ENCODE data around the gene SEMA6D.

Gene SEMA6D, protein sequence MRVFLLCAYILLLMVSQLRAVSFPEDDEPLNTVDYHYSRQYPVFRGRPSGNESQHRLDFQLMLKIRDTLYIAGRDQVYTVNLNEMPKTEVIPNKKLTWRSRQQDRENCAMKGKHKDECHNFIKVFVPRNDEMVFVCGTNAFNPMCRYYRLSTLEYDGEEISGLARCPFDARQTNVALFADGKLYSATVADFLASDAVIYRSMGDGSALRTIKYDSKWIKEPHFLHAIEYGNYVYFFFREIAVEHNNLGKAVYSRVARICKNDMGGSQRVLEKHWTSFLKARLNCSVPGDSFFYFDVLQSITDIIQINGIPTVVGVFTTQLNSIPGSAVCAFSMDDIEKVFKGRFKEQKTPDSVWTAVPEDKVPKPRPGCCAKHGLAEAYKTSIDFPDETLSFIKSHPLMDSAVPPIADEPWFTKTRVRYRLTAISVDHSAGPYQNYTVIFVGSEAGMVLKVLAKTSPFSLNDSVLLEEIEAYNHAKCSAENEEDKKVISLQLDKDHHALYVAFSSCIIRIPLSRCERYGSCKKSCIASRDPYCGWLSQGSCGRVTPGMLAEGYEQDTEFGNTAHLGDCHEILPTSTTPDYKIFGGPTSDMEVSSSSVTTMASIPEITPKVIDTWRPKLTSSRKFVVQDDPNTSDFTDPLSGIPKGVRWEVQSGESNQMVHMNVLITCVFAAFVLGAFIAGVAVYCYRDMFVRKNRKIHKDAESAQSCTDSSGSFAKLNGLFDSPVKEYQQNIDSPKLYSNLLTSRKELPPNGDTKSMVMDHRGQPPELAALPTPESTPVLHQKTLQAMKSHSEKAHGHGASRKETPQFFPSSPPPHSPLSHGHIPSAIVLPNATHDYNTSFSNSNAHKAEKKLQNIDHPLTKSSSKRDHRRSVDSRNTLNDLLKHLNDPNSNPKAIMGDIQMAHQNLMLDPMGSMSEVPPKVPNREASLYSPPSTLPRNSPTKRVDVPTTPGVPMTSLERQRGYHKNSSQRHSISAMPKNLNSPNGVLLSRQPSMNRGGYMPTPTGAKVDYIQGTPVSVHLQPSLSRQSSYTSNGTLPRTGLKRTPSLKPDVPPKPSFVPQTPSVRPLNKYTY

DNA sequence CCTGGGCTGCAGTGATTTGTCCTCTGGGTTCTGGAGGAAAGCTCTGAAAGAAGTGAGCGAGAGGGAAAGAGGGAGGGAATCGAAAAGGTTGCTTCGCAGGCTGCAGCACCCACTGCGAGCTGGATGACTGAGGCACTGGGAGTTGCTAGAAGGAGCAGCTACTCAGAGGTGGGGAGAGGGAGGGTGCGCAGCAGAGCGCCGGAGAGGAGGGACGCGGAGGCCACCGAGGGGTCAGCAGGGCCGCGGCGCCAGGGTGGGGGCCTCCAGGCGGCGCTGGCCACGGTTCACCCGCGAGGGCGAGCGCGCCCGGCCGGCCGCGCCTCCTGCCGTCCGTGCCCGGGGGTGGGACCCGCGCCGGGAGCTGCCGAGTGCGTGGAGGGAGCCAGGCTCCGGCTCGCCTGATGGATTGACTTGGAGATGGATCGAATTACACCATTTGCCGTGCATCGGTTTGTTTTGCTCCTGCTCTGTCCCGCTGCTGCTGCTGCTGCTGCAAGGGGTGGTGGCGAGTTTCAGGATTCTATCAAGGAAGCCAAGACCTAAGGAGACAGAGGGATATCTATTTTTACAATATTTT is at the start of gene SEMA6D:
Gene SEMA6D (plus strand): TSS at position 470 of the 577 bp plus-strand sequence. CDS start 42,294 bp downstream, outside the sequence.
- Mint-ChIP-seq H3K9me3 (peaks cover 8% of the 10 kb centered on the region), H3K27ac (ENCODE audit: low read depth) (no peak within 1 kb of the TSS), H3K27me3 (peaks cover 62% of the 10 kb centered on the region), H3K4me3 (no peak within 1 kb of the TSS), H3K36me3 (ENCODE audit: insufficient read depth) (no peaks in the 10 kb centered on the region), H3K4me1 (no peaks in the 10 kb centered on the region)
- ATAC-seq (replicated peaks; ENCODE audit: extremely low read depth, poor library complexity, severe bottlenecking), result no peak
- DNase-seq (ENCODE audit: low spot score in 2 of 2), result no peak

DNA sequence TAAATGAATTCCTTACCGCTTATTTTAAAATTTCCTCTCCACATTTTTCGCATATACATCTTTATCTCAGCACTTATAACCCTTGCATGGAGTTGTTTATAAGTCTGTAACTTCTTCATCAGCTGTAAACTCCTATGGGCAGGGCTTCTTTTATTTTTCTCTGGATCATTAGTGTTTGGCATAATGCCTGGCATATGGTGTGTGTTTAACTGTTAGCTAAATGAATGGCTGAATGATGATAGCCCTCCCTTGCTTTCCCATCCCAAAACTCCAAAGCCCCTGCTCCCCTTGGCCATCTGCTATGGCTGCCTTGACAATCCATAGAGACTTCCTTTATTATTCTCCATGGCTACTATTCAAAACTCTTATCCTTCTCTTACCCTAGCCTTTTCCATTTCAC is 48.1 kb upstream of the SEMA6D start:
- DNase-seq (ENCODE audit: low spot score in 2 of 2), result no peak

GRCh38 chr15:47670365-47670764 is 46.9 kb upstream of the SEMA6D start:
- Mint-ChIP-seq H3K9me3 (peaks cover 24% of the 10 kb centered on the region), H3K27me3 (peaks cover 9% of the 10 kb centered on the region), H3K4me3 (no peak overlapping the region), H3K27ac (ENCODE audit: low read depth) (no peak overlapping the region), H3K4me1 (no peaks in the 10 kb centered on the region), H3K36me3 (ENCODE audit: insufficient read depth) (no peaks in the 10 kb centered on the region)
- no peak for ATAC-seq (replicated peaks; ENCODE audit: extremely low read depth, poor library complexity, severe bottlenecking)
- no peak for DNase-seq (ENCODE audit: low spot score in 2 of 2)

More for the DNA sequence above, 48.1 kb upstream of the SEMA6D start:
- Mint-ChIP-seq H3K4me3 (no peak overlapping the region), H3K4me1 (no peaks in the 10 kb centered on the region), H3K27ac (ENCODE audit: low read depth) (no peak overlapping the region), H3K36me3 (ENCODE audit: insufficient read depth) (no peaks in the 10 kb centered on the region), H3K27me3 (peaks cover 9% of the 10 kb centered on the region), H3K9me3 (peaks cover 23% of the 10 kb centered on the region)
- no peak for ATAC-seq (replicated peaks; ENCODE audit: extremely low read depth, poor library complexity, severe bottlenecking)

DNA sequence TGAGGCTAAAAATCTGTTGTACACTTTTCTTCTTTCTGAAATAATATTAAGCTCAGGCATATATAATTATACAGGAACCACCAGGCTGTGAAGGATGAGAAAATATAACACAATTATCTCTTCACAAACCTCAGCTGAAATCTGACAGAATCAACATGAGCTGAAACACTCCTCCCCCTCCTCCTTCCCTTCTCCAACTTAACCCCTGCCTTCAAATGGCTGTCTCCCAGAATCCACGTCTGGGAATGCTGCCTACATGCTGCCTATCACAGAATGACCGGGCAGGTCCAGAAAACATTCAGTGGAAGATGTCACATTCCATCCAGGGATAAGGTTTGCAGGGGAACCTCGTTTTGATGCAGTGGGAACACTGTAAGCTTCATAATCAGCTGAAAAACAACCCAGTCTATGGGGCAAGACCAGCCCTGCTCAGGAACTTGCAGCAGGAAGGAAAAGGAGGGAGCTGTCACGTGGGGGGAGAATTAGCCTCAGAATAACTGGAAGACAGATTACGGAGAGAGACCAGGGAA is 44.0 kb upstream of the SEMA6D start:
- ATAC-seq (replicated peaks; ENCODE audit: extremely low read depth, poor library complexity, severe bottlenecking), result no peak
- Mint-ChIP-seq H3K27me3 (peaks cover 9% of the 10 kb centered on the region), H3K4me3 (no peak overlapping the region), H3K4me1 (no peaks in the 10 kb centered on the region), H3K9me3 (peaks cover 28% of the 10 kb centered on the region), H3K27ac (ENCODE audit: low read depth) (no peak overlapping the region), H3K36me3 (ENCODE audit: insufficient read depth) (no peaks in the 10 kb centered on the region)
- DNase-seq (ENCODE audit: low spot score in 2 of 2), result no peak

- ATAC-seq (replicated peaks; ENCODE audit: extremely low read depth, poor library complexity, severe bottlenecking) (no peak), DNase-seq (ENCODE audit: low spot score in 2 of 2) (no peak)
- H3K27ac Mint-ChIP-seq (ENCODE audit: low read depth), result no peak overlapping the region
- peaks cover 9% of the 10 kb centered on the region for H3K27me3 Mint-ChIP-seq
- H3K36me3 Mint-ChIP-seq (ENCODE audit: insufficient read depth), result no peaks in the 10 kb centered on the region
- no peaks in the 10 kb centered on the region for H3K4me1 Mint-ChIP-seq
- H3K4me3 Mint-ChIP-seq, result no peak overlapping the region
- H3K9me3 Mint-ChIP-seq, result peaks cover 22% of the 10 kb centered on the region
These were observed 42.6 kb upstream of the SEMA6D start for GRCh38 chr15:47674586-47675232.

- no peak for DNase-seq (ENCODE audit: low spot score in 2 of 2)
- Mint-ChIP-seq H3K9me3 (peaks cover 17% of the 10 kb centered on the region), H3K4me1 (no peaks in the 10 kb centered on the region), H3K27ac (ENCODE audit: low read depth) (no peak overlapping the region), H3K36me3 (ENCODE audit: insufficient read depth) (no peaks in the 10 kb centered on the region), H3K4me3 (no peak overlapping the region), H3K27me3 (peaks cover 9% of the 10 kb centered on the region)
- ATAC-seq (replicated peaks; ENCODE audit: extremely low read depth, poor library complexity, severe bottlenecking), result no peak
These were observed 41.6 kb upstream of the SEMA6D start for GRCh38 chr15:47675735-47676134.

DNA sequence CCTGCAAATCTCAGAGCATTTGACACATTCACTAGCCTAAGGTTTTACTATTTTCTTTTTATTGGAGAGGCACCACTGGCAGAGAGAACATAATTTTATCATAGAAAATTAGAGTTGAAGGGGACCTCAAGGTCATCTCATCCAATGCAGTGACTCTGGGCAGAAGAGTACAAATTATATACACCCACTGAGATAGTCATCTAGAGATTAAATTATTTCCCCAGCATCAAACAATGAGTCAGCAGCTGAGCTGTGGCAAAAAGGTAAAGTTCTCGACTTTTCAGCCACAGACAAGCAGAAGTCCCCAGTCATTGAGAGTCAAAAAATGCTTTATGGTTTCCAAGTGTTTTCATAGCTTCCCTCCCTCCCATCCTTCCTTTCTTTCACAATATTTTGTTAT is 39.3 kb upstream of the SEMA6D start:
- ATAC-seq (replicated peaks; ENCODE audit: extremely low read depth, poor library complexity, severe bottlenecking) (no peak), DNase-seq (ENCODE audit: low spot score in 2 of 2) (no peak)
- Mint-ChIP-seq H3K4me3 (no peak overlapping the region), H3K4me1 (no peaks in the 10 kb centered on the region), H3K9me3 (peaks cover 15% of the 10 kb centered on the region), H3K36me3 (ENCODE audit: insufficient read depth) (no peaks in the 10 kb centered on the region), H3K27me3 (no peaks in the 10 kb centered on the region), H3K27ac (ENCODE audit: low read depth) (no peak overlapping the region)

DNA sequence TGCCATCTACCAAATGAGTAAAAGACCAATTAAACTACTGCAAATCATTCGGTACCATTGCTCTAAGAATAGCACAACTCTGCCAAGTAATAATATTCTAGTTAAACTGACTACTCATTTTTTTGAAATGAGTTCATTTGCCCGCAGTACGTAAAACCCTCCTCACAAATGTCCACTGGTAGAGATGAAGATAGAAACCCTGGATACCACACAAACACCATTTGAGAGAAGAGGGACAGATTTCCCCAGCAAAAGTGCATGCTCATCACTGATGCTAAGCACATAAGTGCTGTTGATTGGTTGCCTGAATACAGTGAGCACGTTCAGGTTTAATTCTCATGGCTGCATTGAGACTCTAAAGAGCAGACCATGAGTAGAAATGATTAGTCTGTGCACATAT is 34.6 kb upstream of the SEMA6D start:
- DNase-seq (ENCODE audit: low spot score in 2 of 2) (no peak), ATAC-seq (replicated peaks; ENCODE audit: extremely low read depth, poor library complexity, severe bottlenecking) (no peak)
- no peak overlapping the region for H3K27ac Mint-ChIP-seq (ENCODE audit: low read depth)
- H3K36me3 Mint-ChIP-seq (ENCODE audit: insufficient read depth), result peaks cover 1% of the 10 kb centered on the region
- H3K27me3 Mint-ChIP-seq, result no peaks in the 10 kb centered on the region
- H3K4me1 Mint-ChIP-seq, result no peaks in the 10 kb centered on the region
- peaks cover 5% of the 10 kb centered on the region for H3K9me3 Mint-ChIP-seq
- no peak overlapping the region for H3K4me3 Mint-ChIP-seq

- H3K27me3 Mint-ChIP-seq, result no peaks in the 10 kb centered on the region
- H3K36me3 Mint-ChIP-seq (ENCODE audit: insufficient read depth), result peaks cover 1% of the 10 kb centered on the region
- no peak for ATAC-seq (replicated peaks; ENCODE audit: extremely low read depth, poor library complexity, severe bottlenecking)
- peaks cover 5% of the 10 kb centered on the region for H3K9me3 Mint-ChIP-seq
- H3K4me3 Mint-ChIP-seq, result no peak overlapping the region
- no peak for DNase-seq (ENCODE audit: low spot score in 2 of 2)
- H3K27ac Mint-ChIP-seq (ENCODE audit: low read depth), result no peak overlapping the region
- no peaks in the 10 kb centered on the region for H3K4me1 Mint-ChIP-seq
These were observed 32.0 kb upstream of the SEMA6D start for GRCh38 chr15:47685141-47685870.

DNA sequence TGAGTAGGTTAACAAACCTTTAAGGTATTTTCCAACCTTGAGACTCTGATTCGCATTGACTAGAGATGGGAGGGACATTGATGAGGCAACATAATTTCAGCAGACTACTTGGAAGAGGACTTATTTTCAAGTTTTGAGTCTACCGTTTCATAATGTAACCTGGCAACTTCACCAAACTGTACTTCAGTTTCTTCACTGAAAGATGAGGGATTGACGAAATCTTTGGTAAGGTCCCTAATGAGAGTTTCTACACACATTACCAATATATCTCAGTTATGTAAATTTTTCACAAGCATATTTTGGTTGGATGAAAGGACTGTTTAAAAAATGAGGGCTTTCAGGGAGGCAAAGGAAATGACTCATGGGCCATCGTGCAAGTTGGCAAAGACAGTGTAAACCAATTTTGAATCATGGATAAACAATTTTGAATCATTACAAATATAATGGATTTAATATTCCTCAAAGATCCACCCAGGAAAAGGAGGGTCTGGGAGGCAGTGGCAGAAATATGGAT is 28.7 kb upstream of the SEMA6D start:
- DNase-seq (ENCODE audit: low spot score in 2 of 2) (no peak), ATAC-seq (replicated peaks; ENCODE audit: extremely low read depth, poor library complexity, severe bottlenecking) (no peak)
- H3K27me3 Mint-ChIP-seq, result no peaks in the 10 kb centered on the region
- no peaks in the 10 kb centered on the region for H3K4me1 Mint-ChIP-seq
- no peak overlapping the region for H3K4me3 Mint-ChIP-seq
- H3K27ac Mint-ChIP-seq (ENCODE audit: low read depth), result no peak overlapping the region
- H3K9me3 Mint-ChIP-seq, result no peaks in the 10 kb centered on the region
- peaks cover 1% of the 10 kb centered on the region for H3K36me3 Mint-ChIP-seq (ENCODE audit: insufficient read depth)

GRCh38 chr15:47689660-47690059 is 27.6 kb upstream of the SEMA6D start:
- H3K27me3 Mint-ChIP-seq, result no peaks in the 10 kb centered on the region
- peaks cover 4% of the 10 kb centered on the region for H3K36me3 Mint-ChIP-seq (ENCODE audit: insufficient read depth)
- no peak overlapping the region for H3K4me3 Mint-ChIP-seq
- no peak for ATAC-seq (replicated peaks; ENCODE audit: extremely low read depth, poor library complexity, severe bottlenecking)
- no peaks in the 10 kb centered on the region for H3K4me1 Mint-ChIP-seq
- no peak overlapping the region for H3K27ac Mint-ChIP-seq (ENCODE audit: low read depth)
- DNase-seq (ENCODE audit: low spot score in 2 of 2), result no peak
- H3K9me3 Mint-ChIP-seq, result no peaks in the 10 kb centered on the region
